HCT116 (cell line): ENCODE data around the gene ARMC8. TPM values are rescaled to one million over a fixed set of nuclear protein-coding genes. Genes with fewer than 3 reads are reported as not detected.

ENCODE experiments used
- ATAC-seq: fragments of 200-7000 bp; cut with Tn5 transposase; 2 replicates; pipeline ENCODE4 v1.9.1; 2020; ENCODE audit warnings: mild to moderate bottlenecking, moderate library complexity
- BruUV-seq: library from RNA; stranded (reverse); fragments of 400-500 nt; replicated peaks from 2 replicates; lab custom pipeline; 2021; lab: Mats Ljungman, UMichigan
- CTCF ChIA-PET: fragments of 300-600 bp; sonication (Branson Sonifier 250); formaldehyde crosslinking; loops from one replicate; lab custom pipeline; 2021; ENCODE audit warnings: antibody characterized with exemption; lab: Charles Lee
- POLR2A ChIA-PET: fragments of 300-600, 350-600 bp; sonication (Branson Sonifier 250); formaldehyde crosslinking; loops from one replicate; lab custom pipeline; 2021; ENCODE audit warnings: antibody characterized with exemption; lab: Charles Lee
- RAD21 ChIA-PET, 2 experiments: fragments of 300-600 bp; sonication (Branson Sonifier 250); formaldehyde crosslinking; loops; one replicate each; lab custom pipeline; 2023; ENCODE audit warnings: low total read pairs in 2 of 2; ENCODE audit not compliant: uncharacterized antibody in 2 of 2, unreplicated experiment in 2 of 2, low non-redundant PET in 1 of 2; lab: Charles Lee
- DNase-seq: peaks from one replicate; pipeline ENCODE4 v3.0.0-alpha.2; 2010; ENCODE audit warnings: low read depth, low spot score
- H2AFZ ChIP-seq: fragments of 200-600 bp; shearing (Covaris generic), sonication (generic); 2 replicates; pipeline ENCODE4 v1.6.1; 2017; ENCODE audit warnings: low read depth, mixed run types, mixed read lengths, antibody characterized with exemption, low read length; ENCODE audit not compliant: poor library complexity, severe bottlenecking
- H3K27ac ChIP-seq: 2 replicates; pipeline ENCODE4 v1.5.1; 2012; ENCODE audit warnings: low read depth, low read length
- H3K27me3 ChIP-seq: fragments of 200-600 bp; sonication (generic); 2 replicates; pipeline ENCODE4 v1.6.1; 2016; ENCODE audit warnings: mixed run types, low read length, mixed read lengths; ENCODE audit not compliant: insufficient read depth
- H3K36me3 ChIP-seq, 2 experiments: fragments of 200-500 bp in 1 of 2; fragments of 200-600 bp in 1 of 2; sonication (Bioruptor generic) in 1 of 2; sonication (generic) in 1 of 2; 2 replicates each; pipeline versions ENCODE4 v1.5.1 to v1.6.1; 2014 to 2016; ENCODE audit warnings: low read length in 2 of 2, inconsistent platforms in 1 of 2, mixed read lengths in 1 of 2, mixed run types in 1 of 2; ENCODE audit not compliant: insufficient read depth in 2 of 2, control insufficient read depth in 1 of 2
- H3K4me1 ChIP-seq, 2 experiments: fragments of 200-600 bp in 1 of 2; sonication (generic) in 1 of 2; 2 replicates each; pipeline versions ENCODE4 v1.5.1 to v1.6.1; 2012 to 2017; ENCODE audit warnings: low read length in 2 of 2, inconsistent platforms in 1 of 2, mild to moderate bottlenecking in 1 of 2, mixed read lengths in 1 of 2, mixed run types in 1 of 2, moderate library complexity in 1 of 2; ENCODE audit not compliant: insufficient read depth in 2 of 2, control insufficient read depth in 1 of 2
- H3K4me2 ChIP-seq: fragments of 200-600 bp; sonication (generic); 2 replicates; pipeline ENCODE4 v1.6.1; 2017; ENCODE audit warnings: mixed run types, low read length, mixed read lengths
- H3K4me3 ChIP-seq, 2 experiments: fragments of 200-600 bp in 1 of 2; sonication (generic) in 1 of 2; replicated peaks in 1 of 2; 2 replicates each; pipeline ENCODE4 v1.5.1; 2011 to 2016; ENCODE audit warnings: low read length in 2 of 2, control low read depth in 1 of 2, low read depth in 1 of 2, mild to moderate bottlenecking in 1 of 2, mixed read lengths in 1 of 2, mixed run types in 1 of 2
- H3K79me2 ChIP-seq: fragments of 200-600 bp; sonication (generic); 2 replicates; pipeline ENCODE4 v1.6.1; 2017; ENCODE audit warnings: mild to moderate bottlenecking, mixed run types, low read length, moderate library complexity, mixed read lengths; ENCODE audit not compliant: insufficient read depth
- H3K9ac ChIP-seq: fragments of 200-600 bp; sonication (generic); 2 replicates; pipeline ENCODE4 v1.6.1; 2016; ENCODE audit warnings: low read length, mixed read lengths
- H3K9me2 ChIP-seq: fragments of 200-600 bp; sonication (generic), shearing (Covaris generic); 2 replicates; pipeline ENCODE4 v1.6.1; 2017; ENCODE audit warnings: mixed run types, mild to moderate bottlenecking, moderate library complexity; ENCODE audit not compliant: insufficient read depth
- H3K9me3 ChIP-seq, 2 experiments: fragments of 200-500 bp in 1 of 2; fragments of 200-600 bp in 1 of 2; sonication (Bioruptor generic) in 1 of 2; sonication (generic) in 1 of 2; 2 replicates each; pipeline ENCODE4 v1.6.1; 2014 to 2017; ENCODE audit warnings: low read length in 2 of 2, mixed read lengths in 2 of 2, inconsistent platforms in 1 of 2, low read depth in 1 of 2, mild to moderate bottlenecking in 1 of 2, mixed run types in 1 of 2, moderate library complexity in 1 of 2; ENCODE audit not compliant: control insufficient read depth in 1 of 2, insufficient read depth in 1 of 2
- H4K20me1 ChIP-seq: fragments of 200-600 bp; sonication (generic), shearing (Covaris generic); 2 replicates; pipeline ENCODE4 v1.6.1; 2017; ENCODE audit warnings: mixed run types, mild to moderate bottlenecking, moderate library complexity; ENCODE audit not compliant: insufficient read depth
- ATF3 ChIP-seq: IDR thresholded peaks from 2 replicates; pipeline ENCODE4 v1.6.1; 2012
- CTCF ChIP-seq, 3 experiments: fragments of 200-600 bp in 1 of 3; sonication (generic) in 1 of 3; IDR thresholded peaks in 2 of 3; conservative IDR thresholded peaks in 1 of 3; 2 replicates each; pipeline ENCODE4 v1.5.1; 2012 to 2017; ENCODE audit warnings: low read depth in 2 of 3, low read length in 2 of 3, antibody characterized with exemption in 1 of 3, borderline replicate concordance in 1 of 3, control low read depth in 1 of 3, mild to moderate bottlenecking in 1 of 3, mixed read lengths in 1 of 3, mixed run types in 1 of 3, moderate library complexity in 1 of 3; ENCODE audit not compliant: insufficient read depth in 1 of 3
- FOSL1 ChIP-seq: IDR thresholded peaks from 2 replicates; pipeline ENCODE4 v1.6.1; 2012; ENCODE audit warnings: low read depth
- RAD21 ChIP-seq: IDR thresholded peaks from 2 replicates; pipeline ENCODE4 v1.6.1; 2012; ENCODE audit warnings: low read depth, mild to moderate bottlenecking
- SP1 ChIP-seq: IDR thresholded peaks from 2 replicates; pipeline ENCODE4 v1.6.1; 2012; ENCODE audit warnings: low read depth
- YY1 ChIP-seq: IDR thresholded peaks from 2 replicates; pipeline ENCODE4 v1.6.1; 2011; ENCODE audit warnings: low read length, low read depth, moderate library complexity, mild to moderate bottlenecking; ENCODE audit not compliant: insufficient replicate concordance; ENCODE audit errors: extremely low read depth
- ZNF274 ChIP-seq: fragments of 200-500 bp; sonication (Bioruptor generic); IDR thresholded peaks from 2 replicates; pipeline ENCODE4 v1.6.1; 2014; ENCODE audit warnings: mild to moderate bottlenecking, low read depth, low read length, inconsistent platforms
- intact Hi-C: fragments of 100-400 bp; cut with micrococcal nuclease; formaldehyde crosslinking; loops from 2 replicates; pipeline ENCODE4 v1.10.0; 2022
- total RNA-seq: library from RNA; stranded (reverse); gene quantifications from one replicate; pipeline ENCODE4 v1.2.1, GENCODE V29; 2021; ENCODE audit not compliant: unreplicated experiment

The ARMC8 gene
- total RNA-seq, 1 experiment from 2014 or later, result 36.2 TPM

- intact Hi-C loops, result loop anchor here (5.0 kb wide), 1 partner anchor 591 kb away; no protein-coding TSS in a partner anchor
- H4K20me1 ChIP-seq, result no peaks in the 10 kb centered on the region
- POLR2A ChIA-PET, result no interaction called here
- H3K27ac ChIP-seq, result no peak overlapping the region
- no peak overlapping the region for H2AFZ ChIP-seq
- H3K9ac ChIP-seq, result no peak overlapping the region
- TF ChIP-seq ATF3 (no peak), FOSL1 (no peak), CTCF (IDR thresholded peaks at IDR 0.05 in 2 of 3, conservative IDR thresholded peaks at IDR 0.05 in 1 of 3; ENCODE audit: borderline replicate concordance in 1 of 3, insufficient read depth in 1 of 3, low read depth in 2 of 3, low read length in 2 of 3) (peak in 2 of 3 experiments; percentile 33 to 34; a peak in 4 of 6 replicates), YY1 (no peak), SP1 (no peak), ZNF274 (no peak), RAD21 (peak; percentile 14; the same call in 1 of the 2 replicates)
- TF ChIP-seq, all 23 proteins: peak for 2
- ChIA-PET CTCF (interaction anchor here (0.7 to 1.5 kb wide), 3 partner anchors 59 to 146 kb away, joined by 3 to 4 read pairs (median 3); no protein-coding TSS in a partner anchor), RAD21 (no interaction called here)
- Histone ChIP-seq H3K4me3 (no peak overlapping the region), H3K4me2 (no peak overlapping the region), H3K36me3 (no peaks in the 10 kb centered on the region), H3K79me2 (no peaks in the 10 kb centered on the region), H3K27me3 (no peaks in the 10 kb centered on the region), H3K4me1 (peaks cover 4 to 30% of the 10 kb centered on the region in 2 experiments; a peak in 3 of 4 replicates), H3K9me2 (no peaks in the 10 kb centered on the region), H3K9me3 (no peaks in the 10 kb centered on the region)
- no TSS peak for BruUV-seq
- DNase-seq, result no peak
- no peak for ATAC-seq
These were observed 144.2 kb downstream of the ARMC8 start for GRCh38 chr3:138331143-138331894.
